ENCODE data around the gene EXOC4.
"Not testable (repeated sequence)": the region's sequence is repeated elsewhere in the genome, so short reads cannot be mapped to it uniquely, and the experiment has no call there.

EXOC4 gene

GRCh38 chr7:133904776-133905175 lies 651.9 kb downstream of the EXOC4 start:
- no peak for DNase-seq

GRCh38 chr7:133906553-133906952 lies 653.7 kb downstream of the EXOC4 start:
- not testable (repeated sequence) for DNase-seq

GRCh38 chr7:133910761-133911160 lies 657.9 kb downstream of the EXOC4 start:
- DNase-seq, result no peak

GRCh38 chr7:133911724-133912123 lies 658.8 kb downstream of the EXOC4 start:
- DNase-seq, result no peak

GRCh38 chr7:133912916-133913697 lies 660.2 kb downstream of the EXOC4 start:
- no peak for DNase-seq

- no peak for DNase-seq
Observed at GRCh38 chr7:133916621-133917020, 663.7 kb downstream of the EXOC4 start.

- no peak for DNase-seq
Observed at GRCh38 chr7:133919810-133920209, 666.9 kb downstream of the EXOC4 start.

- DNase-seq, result no peak
Observed at GRCh38 chr7:133921635-133922182, 668.8 kb downstream of the EXOC4 start.

GRCh38 chr7:133923974-133924373 lies 671.1 kb downstream of the EXOC4 start:
- no peak for DNase-seq

- DNase-seq, result no peak
Observed at GRCh38 chr7:133931053-133931452, 678.2 kb downstream of the EXOC4 start.

- no peak for DNase-seq
Observed at GRCh38 chr7:133932591-133932990, 679.7 kb downstream of the EXOC4 start.

GRCh38 chr7:133934262-133934976 lies 681.5 kb downstream of the EXOC4 start:
- no peak for DNase-seq

- no peak for DNase-seq
Observed at GRCh38 chr7:133934977-133935330, 682.1 kb downstream of the EXOC4 start.

GRCh38 chr7:133936074-133936473 lies 683.2 kb downstream of the EXOC4 start:
- DNase-seq, result no peak

GRCh38 chr7:133937786-133938185 lies 684.9 kb downstream of the EXOC4 start:
- DNase-seq, result no peak

GRCh38 chr7:133940368-133940767 lies 687.5 kb downstream of the EXOC4 start:
- no peak for DNase-seq

GRCh38 chr7:133941496-133941895 lies 688.6 kb downstream of the EXOC4 start:
- no peak for DNase-seq

- DNase-seq, result no peak
Observed at GRCh38 chr7:133945497-133945896, 692.6 kb downstream of the EXOC4 start.

- no peak for DNase-seq
Observed at GRCh38 chr7:133947458-133948254, 694.8 kb downstream of the EXOC4 start.

- no peak for DNase-seq
Observed at GRCh38 chr7:133948588-133948987, 695.7 kb downstream of the EXOC4 start.

- no peak for DNase-seq
Observed at GRCh38 chr7:133950855-133951254, 698.0 kb downstream of the EXOC4 start.

GRCh38 chr7:133955208-133955607 lies 702.3 kb downstream of the EXOC4 start:
- no peak for DNase-seq

GRCh38 chr7:133957845-133958244 lies 705.0 kb downstream of the EXOC4 start:
- DNase-seq, result no peak
